Measurements from ENCODE around the gene PELI3.

Gene PELI3

DNA sequence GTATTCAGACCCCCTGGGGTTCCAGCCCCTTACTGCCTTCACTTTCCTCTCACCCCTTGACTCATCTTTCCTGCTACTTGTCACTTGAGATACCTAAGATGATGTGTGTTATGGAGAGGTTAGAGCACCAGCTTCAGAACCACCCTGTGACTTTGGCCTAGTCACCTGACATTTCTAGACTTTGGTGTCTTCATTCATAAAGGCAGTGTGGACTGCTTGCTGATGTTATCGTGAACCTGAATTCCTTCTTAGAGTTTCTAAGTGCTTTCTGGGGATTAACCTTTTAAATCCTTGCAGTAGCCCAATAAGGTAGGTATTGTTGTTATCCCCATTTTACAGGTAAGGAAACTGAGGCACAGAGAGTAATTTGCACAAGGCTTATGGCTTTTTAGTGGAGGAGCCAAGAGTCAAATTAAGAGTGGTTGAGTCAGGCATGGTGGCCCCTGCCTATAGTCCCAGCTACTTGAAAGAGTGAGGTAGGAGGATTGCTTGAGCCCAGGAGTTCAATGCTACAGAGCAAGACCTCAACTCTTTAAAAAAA, 38.6 kb downstream of the PELI3 start:
- no peak for DNase-seq (ENCODE audit: low read depth)

DNA sequence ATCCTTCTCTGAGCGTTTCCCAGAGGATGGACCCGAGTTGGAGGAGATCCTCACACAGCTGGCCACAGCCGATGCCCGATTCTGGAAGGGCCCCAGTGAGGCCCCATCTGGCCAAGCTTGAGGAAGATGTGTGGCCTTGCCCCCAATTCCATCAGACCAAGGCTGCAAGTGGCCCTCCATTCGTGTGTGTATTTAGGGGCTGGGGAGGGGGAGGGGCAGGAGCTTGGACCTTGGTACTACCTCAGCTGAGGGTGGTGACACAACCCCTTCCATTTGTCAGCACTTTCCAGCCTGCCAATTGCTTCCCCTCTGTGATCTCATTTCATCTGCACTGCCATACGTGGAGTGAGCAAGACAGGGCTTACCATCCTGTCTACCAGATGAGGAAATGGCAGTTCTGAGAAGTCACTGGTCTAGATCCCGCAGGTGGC, 42.4 kb downstream of the PELI3 start:
- no peak for DNase-seq (ENCODE audit: low read depth)

DNA sequence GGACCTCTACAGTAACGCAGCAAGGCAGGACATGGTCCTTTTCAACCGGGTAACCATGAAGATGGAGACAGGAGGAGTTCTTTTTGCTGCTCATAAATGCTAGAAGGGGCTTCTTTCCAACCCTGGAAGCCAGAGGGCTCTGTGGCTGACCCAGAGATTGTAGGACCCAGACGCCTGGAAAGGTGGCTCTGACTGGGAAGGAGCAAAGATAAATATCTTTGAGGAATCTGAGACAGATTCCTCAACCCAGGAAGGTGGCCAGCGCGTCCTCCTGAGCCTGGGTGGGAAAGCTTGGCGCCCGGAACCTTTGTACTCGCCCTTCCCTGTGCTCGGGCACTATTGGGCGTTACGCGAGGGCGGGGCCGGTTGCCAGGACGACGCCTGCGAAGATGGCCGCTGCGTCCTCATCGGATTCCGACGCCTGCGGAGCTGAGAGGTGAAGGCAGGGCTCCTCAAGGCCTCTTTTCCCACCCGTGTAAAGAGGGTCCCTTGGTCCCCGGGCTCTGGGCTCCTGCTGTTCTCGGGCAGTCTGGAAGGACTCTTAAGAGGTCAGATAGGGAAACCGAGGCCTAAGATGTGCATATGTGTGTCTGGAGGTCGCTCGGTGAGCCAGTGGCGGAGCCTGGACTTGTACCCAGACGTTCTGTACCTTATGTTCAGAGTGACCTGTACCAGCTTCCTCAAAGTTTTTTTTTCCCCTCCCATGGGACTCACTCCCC, 43.7 kb downstream of the PELI3 start, which contains the start of gene BBS1:
TSS of gene BBS1 (plus strand) at position 365 of the 719 bp plus-strand sequence. CDS start at position 390, 25 bp downstream.
- DNase-seq (ENCODE audit: low read depth): peak; percentile 66

DNA sequence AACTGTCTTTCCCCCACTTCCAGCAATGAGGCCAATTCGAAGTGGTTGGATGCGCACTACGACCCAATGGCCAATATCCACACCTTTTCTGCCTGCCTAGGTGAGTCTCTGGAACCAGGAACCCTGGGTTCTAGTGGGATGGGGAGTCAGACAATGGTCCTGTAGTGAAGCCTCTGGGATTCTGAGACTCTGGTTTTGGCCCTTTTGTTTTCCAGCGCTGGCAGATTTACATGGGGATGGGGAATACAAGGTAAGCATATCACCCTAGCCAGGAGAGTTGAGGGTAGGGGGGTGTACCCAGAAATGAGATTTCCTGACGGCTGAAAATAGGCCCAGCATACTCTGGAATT, 44.3 kb downstream of the PELI3 start:
- no peak for DNase-seq (ENCODE audit: low read depth)

DNA sequence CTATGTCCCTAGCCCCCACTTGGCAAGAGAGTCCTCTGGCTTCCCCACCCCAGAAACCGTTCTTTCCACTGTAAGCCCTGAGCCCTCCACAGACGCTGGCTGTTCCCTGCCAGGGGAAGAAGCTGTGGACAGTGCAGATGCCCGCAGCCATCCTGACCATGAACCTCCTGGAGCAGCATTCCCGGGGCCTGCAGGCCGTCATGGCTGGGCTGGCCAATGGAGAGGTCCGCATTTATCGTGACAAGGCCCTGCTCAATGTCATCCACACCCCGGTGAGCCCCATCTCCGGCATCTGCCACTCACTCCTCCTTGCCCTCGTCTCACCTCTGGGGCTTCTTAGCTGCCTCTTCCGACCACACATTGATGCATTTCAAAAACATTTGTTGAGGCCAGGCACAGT, 56.9 kb downstream of the PELI3 start:
- DNase-seq (ENCODE audit: low read depth): no peak

DNA sequence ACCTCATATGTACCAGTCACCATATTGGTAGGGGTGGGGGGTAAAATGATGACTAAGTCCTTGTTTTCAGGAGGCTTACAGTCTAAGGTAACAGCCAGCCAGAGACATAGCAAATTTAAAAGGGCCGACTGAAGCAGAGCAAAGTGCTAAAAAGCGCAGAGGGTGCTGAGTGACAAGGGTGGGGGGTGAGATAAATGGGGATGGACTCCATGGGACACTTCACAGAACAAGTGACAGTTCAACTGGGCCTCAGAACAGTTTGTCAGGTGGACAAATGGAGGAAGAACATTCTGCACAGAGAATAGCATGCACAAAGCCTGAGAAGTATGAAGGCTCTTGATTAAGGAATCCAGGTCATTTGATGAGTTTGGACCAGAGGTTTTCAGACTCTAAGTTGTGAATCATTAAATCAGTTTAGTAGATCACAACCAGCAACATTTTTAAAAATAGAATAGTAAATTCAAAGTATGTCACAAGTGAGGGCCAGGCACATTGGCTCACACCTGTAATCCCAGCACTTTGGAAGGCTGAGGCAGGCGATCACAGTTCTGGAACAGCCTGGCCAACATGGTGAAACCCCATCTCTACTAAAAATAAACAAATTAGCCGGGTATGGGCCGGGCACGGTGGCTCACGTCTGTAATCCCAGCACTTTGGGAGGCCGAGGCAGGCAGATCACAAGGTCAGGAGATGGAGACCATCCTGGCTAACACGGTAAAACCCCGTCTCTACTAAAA, 57.8 kb downstream of the PELI3 start:
- DNase-seq (ENCODE audit: low read depth): no peak
